Bronchial epithelial cell (primary cell): ENCODE data around the gene MAGEB5. TPM values are rescaled to one million over a fixed set of nuclear protein-coding genes. Genes with fewer than 3 reads are reported as not detected.

Experiments used
- DNase-seq: peaks from one replicate; pipeline ENCODE4 v3.0.0-alpha.2; 2010; ENCODE audit warnings: low read depth
- FAIRE-seq: peaks from 2 replicates; lab custom pipeline; 2011; peaks lifted over from hg19 to GRCh38; lab: Jason Lieb, UNC
- H3K27me3 ChIP-seq: 2 replicates; pipeline ENCODE4 v1.5.1; 2011; ENCODE audit warnings: low read length; ENCODE audit not compliant: control insufficient read depth, insufficient read depth
- H3K36me3 ChIP-seq: 2 replicates; pipeline ENCODE4 v1.5.1; 2011; ENCODE audit warnings: low read length; ENCODE audit not compliant: control insufficient read depth, insufficient read depth
- H3K4me3 ChIP-seq: 2 replicates; pipeline ENCODE4 v1.5.1; 2011; ENCODE audit warnings: mild to moderate bottlenecking, low read depth, low read length, control low read depth
- CTCF ChIP-seq: IDR thresholded peaks from 2 replicates; pipeline ENCODE4 v1.5.1; 2011; ENCODE audit warnings: mild to moderate bottlenecking, moderate library complexity, low read length, control low read depth, inconsistent platforms; ENCODE audit not compliant: insufficient read depth, severe bottlenecking
- total RNA-seq: library from RNA; depleted of rRNA; stranded (reverse); fragments of >200 nt; gene quantifications from 2 replicates; pipeline ENCODE4 v1.2.1, GENCODE V29; 2014

Gene MAGEB5
- total RNA-seq, 1 donor from 2014 or later, result not detected

GRCh38 chrX:26234177-26234576, 18.2 kb downstream of the MAGEB5 start:
- no peak for DNase-seq
- H3K27me3 ChIP-seq, result no peaks in the 10 kb centered on the region
- FAIRE-seq, result no peak
- no peak for TF ChIP-seq CTCF
- no peaks in the 10 kb centered on the region for H3K36me3 ChIP-seq
- no peak overlapping the region for H3K4me3 ChIP-seq

GRCh38 chrX:26253526-26253925, 37.6 kb downstream of the MAGEB5 start:
- no peak overlapping the region for H3K4me3 ChIP-seq
- no peaks in the 10 kb centered on the region for H3K36me3 ChIP-seq
- H3K27me3 ChIP-seq, result no peaks in the 10 kb centered on the region
- peak; percentile 2 for DNase-seq
- FAIRE-seq, result no peak
- no peak for TF ChIP-seq CTCF

- H3K4me3 ChIP-seq, result no peak overlapping the region
- TF ChIP-seq CTCF, result no peak
- H3K27me3 ChIP-seq, result no peaks in the 10 kb centered on the region
- DNase-seq (no peak), FAIRE-seq (peak; percentile 40)
- H3K36me3 ChIP-seq, result no peaks in the 10 kb centered on the region
Measured at GRCh38 chrX:26254436-26254835, 38.5 kb downstream of the MAGEB5 start.

GRCh38 chrX:26262121-26262523, 46.2 kb downstream of the MAGEB5 start:
- H3K4me3 ChIP-seq, result no peak overlapping the region
- H3K27me3 ChIP-seq, result no peaks in the 10 kb centered on the region
- H3K36me3 ChIP-seq, result no peaks in the 10 kb centered on the region
- FAIRE-seq, result no peak
- peak; percentile 56 for DNase-seq
- TF ChIP-seq CTCF, result no peak

Other genes with a start within 250 kb of the MAGEB5 start
- gene MAGEB18, start 77.8 kb upstream of the MAGEB5 start, total RNA-seq, result not detected in 2 replicates
- gene MAGEB6B, start 55.6 kb upstream of the MAGEB5 start, total RNA-seq, result not detected in 2 replicates
- not detected in 2 replicates for gene MAGEB6, start 23.7 kb upstream of the MAGEB5 start, total RNA-seq